ENCODE measurements around the gene LRRC36.

The LRRC36 gene

GRCh38 chr16:67281536-67282446 lies 44.8 kb upstream of the LRRC36 start:
- Histone ChIP-seq H3K9ac (no peak overlapping the region), H2AFZ (ENCODE audit: low read depth) (no peak overlapping the region), H3K27me3 (ENCODE audit: insufficient read depth, low read depth) (no peaks in the 10 kb centered on the region), H3K4me2 (no peak overlapping the region), H3K4me3 (IDR thresholded peaks at IDR 0.05; ENCODE audit: insufficient read depth, low read depth, low read length) (no peak overlapping the region), H3K79me2 (ENCODE audit: insufficient read depth, low read depth) (peaks cover 16% of the 10 kb centered on the region), H4K20me1 (ENCODE audit: insufficient read depth) (no peaks in the 10 kb centered on the region), H3K36me3 (ENCODE audit: insufficient read depth) (no peaks in the 10 kb centered on the region), H3K27ac (no peak overlapping the region), H3K4me1 (ENCODE audit: low read depth, poor library complexity, severe bottlenecking) (peaks cover 19% of the 10 kb centered on the region)
- no peak for TF ChIP-seq CTCF (conservative IDR thresholded peaks at IDR 0.05; ENCODE audit: low read depth, low read length)

GRCh38 chr16:67282447-67282805 lies 44.2 kb upstream of the LRRC36 start:
- TF ChIP-seq CTCF (conservative IDR thresholded peaks at IDR 0.05; ENCODE audit: low read depth, low read length), result no peak
- Histone ChIP-seq H3K4me2 (no peak overlapping the region), H3K9ac (no peak overlapping the region), H3K79me2 (ENCODE audit: insufficient read depth, low read depth) (peaks cover 15% of the 10 kb centered on the region), H3K27me3 (ENCODE audit: insufficient read depth, low read depth) (no peaks in the 10 kb centered on the region), H2AFZ (ENCODE audit: low read depth) (no peak overlapping the region), H3K4me3 (IDR thresholded peaks at IDR 0.05; ENCODE audit: insufficient read depth, low read depth, low read length) (no peak overlapping the region), H3K27ac (no peak overlapping the region), H3K36me3 (ENCODE audit: insufficient read depth) (no peaks in the 10 kb centered on the region), H4K20me1 (ENCODE audit: insufficient read depth) (no peaks in the 10 kb centered on the region), H3K4me1 (ENCODE audit: low read depth, poor library complexity, severe bottlenecking) (peaks cover 13% of the 10 kb centered on the region)

- no peaks in the 10 kb centered on the region for H4K20me1 ChIP-seq (ENCODE audit: insufficient read depth)
- H3K79me2 ChIP-seq (ENCODE audit: insufficient read depth, low read depth), result peaks cover 7% of the 10 kb centered on the region; the same call in 1 of the 2 replicates
- H3K27me3 ChIP-seq (ENCODE audit: insufficient read depth, low read depth), result no peaks in the 10 kb centered on the region
- H3K4me2 ChIP-seq, result no peak overlapping the region
- H3K4me3 ChIP-seq (IDR thresholded peaks at IDR 0.05; ENCODE audit: insufficient read depth, low read depth, low read length), result no peak overlapping the region
- H3K4me1 ChIP-seq (ENCODE audit: low read depth, poor library complexity, severe bottlenecking), result peaks cover 7% of the 10 kb centered on the region
- no peak for TF ChIP-seq CTCF (conservative IDR thresholded peaks at IDR 0.05; ENCODE audit: low read depth, low read length)
- no peak overlapping the region for H3K9ac ChIP-seq
- no peak overlapping the region for H2AFZ ChIP-seq (ENCODE audit: low read depth)
- no peaks in the 10 kb centered on the region for H3K36me3 ChIP-seq (ENCODE audit: insufficient read depth)
- H3K27ac ChIP-seq, result no peak overlapping the region
Observed at GRCh38 chr16:67283039-67283825, 43.4 kb upstream of the LRRC36 start.

DNA sequence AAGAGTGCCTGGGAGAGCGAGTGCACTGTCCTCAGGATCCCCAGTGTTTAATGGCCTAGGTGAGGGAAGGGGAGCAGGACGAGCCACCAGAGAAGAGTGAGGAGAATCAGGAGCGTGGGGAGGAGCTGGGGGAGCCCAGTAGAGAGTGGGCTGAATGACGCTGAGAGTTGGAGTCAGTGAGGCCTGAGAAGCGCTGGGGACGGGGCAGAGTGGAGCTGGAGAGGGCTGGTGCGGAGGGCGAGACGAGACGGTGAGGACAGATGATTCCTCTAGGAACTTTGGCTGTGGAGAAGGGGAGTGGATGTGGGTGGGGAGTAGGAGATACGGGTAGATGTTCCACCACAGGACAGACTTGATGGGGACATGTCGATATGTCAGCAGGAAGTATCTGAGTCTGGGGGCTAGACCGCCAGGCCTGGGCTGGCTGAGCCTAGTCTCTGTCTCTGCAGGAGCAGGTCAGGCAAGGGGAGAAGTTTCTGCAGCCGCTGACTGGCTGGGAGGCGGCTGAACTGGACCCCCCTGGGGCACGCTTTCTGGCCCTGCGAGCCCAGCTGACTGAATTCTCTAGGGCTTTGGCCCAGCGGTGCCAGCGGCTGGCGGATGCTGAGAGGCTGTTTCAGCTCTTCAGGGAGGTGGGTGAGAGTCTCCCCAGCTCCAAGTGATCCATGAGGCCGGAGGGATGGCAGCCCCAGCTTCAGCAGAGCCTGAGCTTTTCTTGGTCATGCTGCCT lies 42.6 kb upstream of the LRRC36 start:
- no peak overlapping the region for H2AFZ ChIP-seq (ENCODE audit: low read depth)
- no peak for TF ChIP-seq CTCF (conservative IDR thresholded peaks at IDR 0.05; ENCODE audit: low read depth, low read length)
- no peaks in the 10 kb centered on the region for H4K20me1 ChIP-seq (ENCODE audit: insufficient read depth)
- H3K27ac ChIP-seq, result no peak overlapping the region
- peaks cover 7% of the 10 kb centered on the region for H3K4me1 ChIP-seq (ENCODE audit: low read depth, poor library complexity, severe bottlenecking)
- H3K79me2 ChIP-seq (ENCODE audit: insufficient read depth, low read depth), result no peaks in the 10 kb centered on the region
- H3K9ac ChIP-seq, result no peak overlapping the region
- H3K4me3 ChIP-seq (IDR thresholded peaks at IDR 0.05; ENCODE audit: insufficient read depth, low read depth, low read length), result no peak overlapping the region
- no peaks in the 10 kb centered on the region for H3K36me3 ChIP-seq (ENCODE audit: insufficient read depth)
- H3K27me3 ChIP-seq (ENCODE audit: insufficient read depth, low read depth), result no peaks in the 10 kb centered on the region
- no peak overlapping the region for H3K4me2 ChIP-seq

Measured in KMS-11 (cell line).